Smooth muscle cell of the brain vasculature (primary cell): Measurements from ENCODE around the gene ERICH3.

Experiments used
- DNase-seq: peaks from one replicate; pipeline ENCODE4 v3.0.0-alpha.2; 2012; ENCODE audit warnings: low read depth, low spot score

Gene ERICH3

GRCh38 chr1:74592580-74593355 lies 80.8 kb downstream of the ERICH3 start:
- no peak for DNase-seq

DNA sequence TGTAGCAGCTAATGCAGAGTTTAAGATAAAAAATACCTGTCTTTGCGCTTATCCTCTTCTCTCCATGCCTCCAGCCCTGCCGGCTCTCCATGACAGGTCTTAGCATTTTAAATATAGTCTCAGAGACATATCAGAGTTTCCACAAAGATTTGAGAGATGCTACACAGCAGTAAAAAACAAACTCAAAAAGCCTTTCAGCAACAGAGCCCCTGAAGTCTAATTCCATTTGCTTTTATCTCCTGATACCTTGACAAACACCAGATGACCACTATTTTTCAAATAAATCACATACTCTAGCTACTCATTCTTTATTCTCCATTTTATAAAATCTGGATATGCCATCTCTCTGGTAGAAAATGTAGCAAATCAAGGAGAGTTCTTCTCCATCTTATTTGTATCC lies 81.6 kb downstream of the ERICH3 start:
- DNase-seq, result no peak

DNA sequence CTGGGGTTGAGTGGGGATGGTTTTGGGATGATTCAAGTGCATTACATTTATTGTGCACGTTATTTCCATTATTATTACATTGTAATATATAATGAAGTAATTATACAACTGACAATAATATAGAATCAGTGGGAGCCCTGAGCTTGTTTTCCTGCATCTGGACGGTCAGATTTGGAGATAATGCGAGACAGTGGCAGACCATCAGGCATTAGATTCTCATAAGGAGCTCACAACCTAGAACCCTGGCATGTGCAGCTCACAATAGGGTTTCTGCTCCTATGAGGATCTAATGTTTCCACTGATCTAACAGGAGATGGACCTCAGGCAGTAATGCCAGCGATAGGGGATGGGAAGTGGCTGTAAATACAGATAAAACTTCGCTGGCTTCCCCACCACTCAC lies 83.3 kb downstream of the ERICH3 start:
- DNase-seq, result no peak

GRCh38 chr1:74587888-74588287 lies 85.7 kb downstream of the ERICH3 start:
- no peak for DNase-seq

GRCh38 chr1:74586253-74586897 lies 87.2 kb downstream of the ERICH3 start:
- DNase-seq, result no peak

- DNase-seq, result no peak
Measured at GRCh38 chr1:74584185-74584584, 89.4 kb downstream of the ERICH3 start.

DNA sequence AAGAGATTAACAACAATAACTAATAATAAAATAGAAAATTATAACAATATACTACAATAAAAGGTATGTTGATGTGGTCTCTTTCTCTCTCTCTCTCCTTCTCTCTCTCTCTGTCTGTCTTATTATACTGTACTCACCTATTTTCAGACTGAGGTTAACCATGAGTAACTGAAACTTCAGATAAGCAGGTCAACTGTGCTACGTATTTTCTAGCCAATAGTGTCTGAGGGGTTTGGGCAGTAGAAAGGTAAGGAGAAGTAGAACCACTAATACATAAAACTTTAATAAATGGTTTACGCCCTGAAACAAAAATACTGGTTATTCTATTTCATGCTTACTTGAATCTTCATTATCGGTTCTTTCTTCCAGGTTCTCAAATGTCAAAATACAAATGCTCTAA lies 90.2 kb downstream of the ERICH3 start:
- DNase-seq, result no peak

DNA sequence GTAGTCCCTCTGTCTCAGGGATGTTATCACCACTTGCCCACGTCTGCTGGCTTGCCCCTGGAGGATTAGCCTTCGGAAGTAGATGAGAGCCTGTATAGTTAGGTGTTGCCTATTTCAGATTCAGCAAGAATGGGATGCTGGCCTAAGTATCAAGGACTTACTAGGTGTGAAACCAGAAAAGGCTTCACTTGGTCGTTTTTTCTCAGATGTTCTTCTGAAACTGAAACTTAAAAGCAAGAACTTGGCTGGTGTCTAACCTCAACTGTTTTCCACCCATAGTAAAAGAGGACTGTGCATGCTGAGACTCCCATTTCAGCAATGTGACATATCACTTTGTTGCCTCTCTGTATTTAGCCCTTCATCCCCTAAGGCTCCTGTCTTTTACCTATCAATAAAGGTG lies 94.2 kb downstream of the ERICH3 start:
- no peak for DNase-seq

GRCh38 chr1:74578101-74578500 lies 95.5 kb downstream of the ERICH3 start:
- DNase-seq, result no peak

- no peak for DNase-seq
Measured at GRCh38 chr1:74571891-74572290, 101.7 kb downstream of the ERICH3 start.

GRCh38 chr1:74571493-74571800 lies 102.1 kb downstream of the ERICH3 start:
- DNase-seq, result no peak

DNA sequence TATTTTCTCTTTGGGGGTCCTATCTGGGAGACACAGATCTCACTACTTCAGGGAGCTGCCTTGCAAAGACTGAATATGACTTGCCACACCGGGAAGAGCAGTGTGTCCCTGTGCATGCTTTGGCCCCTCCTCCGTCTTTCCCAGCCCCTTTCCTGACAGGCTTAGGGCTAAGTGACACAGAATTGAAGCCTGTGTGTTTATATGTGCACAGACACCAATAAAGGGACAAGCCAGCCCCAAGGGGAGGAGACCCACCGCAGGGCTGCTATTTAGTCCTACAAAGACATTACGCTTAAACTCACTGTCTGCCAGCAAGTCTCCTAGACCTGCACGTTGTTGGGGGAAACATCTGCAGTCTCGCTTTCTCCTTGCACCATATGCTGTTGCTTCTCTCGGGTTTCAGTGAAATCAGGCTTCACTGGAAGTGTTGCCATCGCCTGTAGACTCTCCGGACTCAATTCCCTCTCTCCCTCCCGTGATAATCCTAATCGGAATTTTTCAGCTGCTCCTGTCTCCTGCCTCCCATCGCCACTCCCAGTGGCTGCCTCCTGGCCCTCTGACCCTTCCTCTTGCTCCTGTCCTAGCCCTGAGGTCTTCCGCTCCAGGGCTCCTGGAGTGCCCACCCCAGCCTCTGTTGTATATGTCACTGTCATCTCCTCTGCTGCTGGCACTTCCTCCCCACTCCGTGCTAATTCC lies 102.6 kb downstream of the ERICH3 start:
- DNase-seq, result no peak

- no peak for DNase-seq
Measured at GRCh38 chr1:74549932-74550331, 123.7 kb downstream of the ERICH3 start.

GRCh38 chr1:74548961-74549750 lies 124.4 kb downstream of the ERICH3 start:
- no peak for DNase-seq

GRCh38 chr1:74545821-74546220 lies 127.8 kb downstream of the ERICH3 start:
- no peak for DNase-seq

DNA sequence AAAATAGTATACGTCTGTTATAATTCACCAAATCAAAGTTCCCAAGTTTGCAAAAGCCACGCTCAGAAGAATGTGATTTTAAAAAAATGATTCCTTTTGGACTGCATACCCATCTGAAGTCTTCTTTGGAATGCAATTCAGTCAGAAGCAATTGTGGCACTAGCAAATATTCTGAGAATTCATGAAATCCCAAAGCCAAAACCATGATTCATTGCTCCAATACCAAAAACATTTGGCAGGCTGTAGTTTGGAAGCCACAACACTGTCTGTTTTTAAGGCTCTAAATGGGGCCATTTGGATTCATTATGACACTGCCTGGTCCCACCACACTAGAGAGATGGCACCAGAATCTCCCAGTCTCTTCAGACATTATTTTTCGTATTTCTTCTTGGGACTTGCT lies 139.4 kb downstream of the ERICH3 start:
- no peak for DNase-seq

DNA sequence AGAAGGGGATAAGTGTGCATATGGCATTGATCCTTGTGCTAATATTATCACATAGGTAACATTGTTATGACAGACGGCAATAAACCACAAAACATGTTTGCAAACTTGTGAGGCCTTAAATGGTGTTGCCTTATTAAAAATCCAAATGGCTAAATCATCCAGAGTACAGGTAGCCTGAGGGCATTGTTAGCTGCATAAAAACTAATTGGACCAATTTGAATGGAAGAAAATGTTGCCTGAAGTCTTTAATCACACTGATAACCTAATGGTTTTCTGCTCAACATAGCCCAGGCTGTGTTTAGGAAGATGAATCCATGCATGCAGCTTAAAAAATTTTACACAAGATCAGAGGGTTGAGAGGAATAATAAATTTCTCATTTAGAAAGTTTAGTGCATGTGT lies 141.8 kb downstream of the ERICH3 start:
- DNase-seq, result no peak

- DNase-seq, result no peak
Measured at GRCh38 chr1:74530892-74531291, 142.7 kb downstream of the ERICH3 start.

DNA sequence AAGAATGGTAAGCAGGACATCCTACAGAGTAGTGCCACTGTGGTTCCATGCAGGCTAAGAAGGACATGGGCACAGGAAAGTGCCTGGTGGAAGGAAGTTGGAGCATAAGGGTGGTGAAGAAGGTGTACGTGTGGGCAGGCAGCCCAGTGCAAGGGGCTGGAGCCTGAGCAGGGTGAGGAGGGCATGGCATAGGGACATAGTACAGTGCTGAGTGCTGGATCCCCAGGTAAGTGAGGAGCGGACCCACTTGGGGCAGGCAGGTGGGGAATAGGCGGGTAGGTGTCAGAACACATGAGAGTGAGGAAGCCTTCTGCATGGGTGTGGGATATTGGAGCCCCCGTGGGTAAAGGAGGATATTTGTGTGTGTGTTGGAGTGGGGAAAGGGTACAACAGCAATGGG lies 145.5 kb downstream of the ERICH3 start:
- DNase-seq, result no peak

- DNase-seq, result no peak
Measured at GRCh38 chr1:74526708-74527107, 146.9 kb downstream of the ERICH3 start.

GRCh38 chr1:74523873-74524480 lies 149.6 kb downstream of the ERICH3 start:
- DNase-seq, result no peak

GRCh38 chr1:74522148-74522547 lies 151.4 kb downstream of the ERICH3 start:
- DNase-seq, result no peak
